SHP77 (cell line): ENCODE measurements around the gene APOBEC3F.
"Not testable (repeated sequence)": the region's sequence is repeated elsewhere in the genome, so short reads cannot be mapped to it uniquely, and the experiment has no call there.

Experiments used
- DNase-seq, 2 experiments: peaks; one replicate each; lab custom pipeline; 2025; lab: John Stamatoyannopoulos, UW

The APOBEC3F gene

GRCh38 chr22:39027717-39028116 is 12.9 kb upstream of the APOBEC3F start:
- DNase-seq, result no peak

- DNase-seq, result no peak
These were observed 12.4 kb upstream of the APOBEC3F start for GRCh38 chr22:39028281-39028680.

GRCh38 chr22:39029227-39029626 is 11.4 kb upstream of the APOBEC3F start:
- DNase-seq, result no peak

GRCh38 chr22:39030705-39031104 is 10.0 kb upstream of the APOBEC3F start:
- no peak for DNase-seq

GRCh38 chr22:39031434-39032295 is 9.0 kb upstream of the APOBEC3F start:
- not testable (repeated sequence) for DNase-seq

- not testable (repeated sequence) for DNase-seq
These were observed 3.6 kb upstream of the APOBEC3F start for GRCh38 chr22:39037071-39037470.

GRCh38 chr22:39039306-39040126 is 1.1 kb upstream of the APOBEC3F start:
- DNase-seq, result no peak

- not testable (repeated sequence) for DNase-seq
These were observed 518 bp upstream of the APOBEC3F start for GRCh38 chr22:39040155-39040537.

GRCh38 chr22:39041908-39042307 is 1.2 kb downstream of the APOBEC3F start:
- no peak for DNase-seq

- DNase-seq, result not testable (repeated sequence)
These were observed 2.4 kb downstream of the APOBEC3F start for GRCh38 chr22:39043063-39043462.

- DNase-seq, result not testable (repeated sequence)
These were observed 4.5 kb downstream of the APOBEC3F start for GRCh38 chr22:39045136-39045535.

GRCh38 chr22:39049486-39049885 is 8.8 kb downstream of the APOBEC3F start:
- DNase-seq, result not testable (repeated sequence)

GRCh38 chr22:39051844-39052495 is 11.3 kb downstream of the APOBEC3F start:
- not testable (repeated sequence) for DNase-seq

- no peak for DNase-seq
These were observed 15.0 kb downstream of the APOBEC3F start for GRCh38 chr22:39055658-39056057.

GRCh38 chr22:39061290-39061689 is 20.6 kb downstream of the APOBEC3F start:
- DNase-seq, result not testable (repeated sequence)

GRCh38 chr22:39061951-39062350 is 21.3 kb downstream of the APOBEC3F start:
- DNase-seq, result not testable (repeated sequence)

GRCh38 chr22:39063904-39064303 is 23.2 kb downstream of the APOBEC3F start:
- not testable (repeated sequence) for DNase-seq

- not testable (repeated sequence) for DNase-seq
These were observed 26.0 kb downstream of the APOBEC3F start for GRCh38 chr22:39066442-39067276.

- DNase-seq, result no peak
These were observed 27.5 kb downstream of the APOBEC3F start for GRCh38 chr22:39068033-39068785.

- DNase-seq, result no peak
These were observed 29.5 kb downstream of the APOBEC3F start for GRCh38 chr22:39070186-39070585.

- not testable (repeated sequence) for DNase-seq
These were observed 31.9 kb downstream of the APOBEC3F start for GRCh38 chr22:39072581-39072981.
